SK-N-MC (cell line): ENCODE results near the gene PSMC4.

Experiments used
- DNase-seq: peaks from one replicate; pipeline ENCODE4 v3.0.0-alpha.2; 2011; ENCODE audit warnings: low read depth, low spot score
- H3K27ac ChIP-seq: fragments of 200-600 bp; sonication (generic); 2 replicates; pipeline ENCODE4 v1.5.1; 2016; ENCODE audit warnings: mixed run types
- H3K36me3 ChIP-seq: fragments of 200-600 bp; sonication (generic); 2 replicates; pipeline ENCODE4 v1.6.1; 2017; ENCODE audit warnings: antibody characterized with exemption, low read length, mixed read lengths; ENCODE audit not compliant: insufficient read depth
- H3K4me3 ChIP-seq: fragments of 200-600 bp; sonication (generic); 2 replicates; pipeline ENCODE4 v1.5.1; 2016
- H3K9ac ChIP-seq: fragments of 200-600 bp; sonication (generic); 2 replicates; pipeline ENCODE4 v1.8.0; 2017; ENCODE audit warnings: mixed run types, mixed read lengths; ENCODE audit not compliant: insufficient read length
- H3K9me3 ChIP-seq: fragments of 200-600 bp; sonication (generic); 2 replicates; pipeline ENCODE4 v1.6.1; 2017; ENCODE audit warnings: low read depth, mild to moderate bottlenecking, antibody characterized with exemption, low read length, moderate library complexity, mixed read lengths
- EZH2 ChIP-seq: fragments of 200-600 bp; sonication (generic); IDR thresholded peaks from one replicate; pipeline ENCODE4 v1.6.1; 2017; ENCODE audit warnings: antibody characterized with exemption
- FOXP2 ChIP-seq: optimal IDR thresholded peaks from 2 replicates; pipeline ENCODE3; 2011; ENCODE audit warnings: mild to moderate bottlenecking, moderate library complexity; ENCODE audit not compliant: insufficient read depth; ENCODE audit errors: extremely low read length, control extremely low read depth
- POLR2AphosphoS5 ChIP-seq: IDR thresholded peaks from 2 replicates; pipeline ENCODE4 v1.6.1; 2012; ENCODE audit warnings: mild to moderate bottlenecking, low read depth, low read length, borderline replicate concordance

PSMC4 gene

DNA sequence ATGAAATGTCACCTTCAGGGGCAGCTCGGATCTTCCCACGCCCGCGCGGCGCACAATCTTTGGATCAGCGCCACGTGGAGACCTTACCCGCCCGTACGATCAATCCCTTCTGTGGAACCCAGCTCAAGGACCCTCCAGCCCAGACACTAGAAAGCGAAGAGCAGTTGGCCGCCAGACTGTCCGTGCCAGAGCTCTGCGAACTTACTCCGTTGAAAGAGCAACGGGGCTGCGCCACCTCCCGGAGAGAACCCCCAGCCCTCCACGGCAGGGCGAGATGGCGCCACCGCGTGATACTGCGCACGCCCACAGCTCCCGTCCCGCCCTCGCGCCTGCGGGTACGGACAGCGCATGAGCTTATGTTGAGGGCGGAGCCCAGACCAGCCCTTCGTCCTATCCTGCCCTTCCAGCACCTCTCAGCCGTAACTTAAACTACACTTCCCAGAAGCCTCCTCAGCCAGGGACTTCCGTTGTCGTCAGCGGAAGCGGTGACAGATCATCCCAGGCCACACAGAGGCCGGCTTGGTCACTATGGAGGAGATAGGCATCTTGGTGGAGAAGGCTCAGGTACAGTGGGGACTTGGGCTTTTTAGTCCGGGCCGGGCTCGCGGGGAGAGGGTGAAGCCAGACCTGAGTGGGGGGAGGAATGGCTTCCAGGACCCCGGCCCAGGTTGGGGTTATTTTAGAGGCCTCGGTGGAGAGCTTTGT, at the start of gene PSMC4:
PSMC4 (plus strand) TSS at position 491 of the 705 bp plus-strand sequence; CDS start at position 529, 38 bp downstream.
- Histone ChIP-seq H3K9ac (peak within 1 kb of the TSS; percentile 98), H3K27ac (peak within 1 kb of the TSS; percentile 79), H3K36me3 (peaks cover 37% of the 10 kb centered on the region), H3K9me3 (no peaks in the 10 kb centered on the region), H3K4me3 (peak within 1 kb of the TSS; percentile 97)
- peak; percentile 95 for DNase-seq
- TF ChIP-seq POLR2AphosphoS5 (peak; percentile 87), FOXP2 (peak; percentile 89), EZH2 (no peak)

DNA sequence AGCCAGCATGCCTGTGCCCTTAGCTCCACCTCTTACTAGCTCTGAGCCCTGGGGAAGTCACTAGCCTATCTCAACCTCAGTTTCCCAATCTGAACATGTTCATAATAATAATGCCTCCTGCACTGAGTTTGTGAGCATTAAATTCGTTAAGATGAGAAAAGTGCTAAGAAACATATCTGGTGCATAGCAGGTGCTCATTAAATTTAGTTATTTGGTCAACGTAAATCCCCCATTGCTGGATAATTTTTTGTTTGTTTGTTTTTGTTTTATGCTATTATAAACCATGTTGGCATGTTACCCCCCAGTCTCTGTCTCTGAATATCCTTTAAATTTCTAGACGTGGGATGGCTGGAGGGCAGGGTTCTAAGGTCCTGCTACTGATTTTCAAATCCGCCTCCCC, 47.1 kb upstream of the PSMC4 start:
- no peak for DNase-seq
- Histone ChIP-seq H3K4me3 (no peak overlapping the region), H3K9me3 (no peaks in the 10 kb centered on the region), H3K36me3 (no peaks in the 10 kb centered on the region), H3K9ac (no peak overlapping the region), H3K27ac (no peak overlapping the region)
- TF ChIP-seq EZH2, result no peak
- TF ChIP-seq FOXP2, result no peak
- no peak for TF ChIP-seq POLR2AphosphoS5

DNA sequence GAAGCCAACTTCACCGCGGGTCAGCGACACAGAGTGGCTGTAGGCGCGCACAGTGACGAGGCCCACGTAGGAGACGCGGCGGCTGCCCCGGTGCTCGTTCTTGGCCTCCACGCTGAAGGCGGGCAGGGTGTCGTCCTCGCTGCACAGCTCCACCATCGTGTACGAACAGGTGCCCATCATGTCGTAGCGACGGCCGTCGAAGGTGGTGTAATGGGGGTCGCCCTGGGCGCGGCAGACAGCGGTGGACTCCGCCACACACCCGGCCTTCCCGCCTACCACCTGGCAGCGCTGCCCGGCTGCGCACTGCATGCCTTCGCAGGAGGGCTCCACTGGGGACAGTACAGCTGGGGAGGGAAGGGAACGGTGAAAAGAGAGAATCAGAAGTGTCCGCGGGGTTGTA, 46.6 kb upstream of the PSMC4 start:
- Histone ChIP-seq H3K9me3 (no peaks in the 10 kb centered on the region), H3K4me3 (no peak overlapping the region), H3K36me3 (no peaks in the 10 kb centered on the region), H3K27ac (no peak overlapping the region), H3K9ac (no peak overlapping the region)
- DNase-seq, result no peak
- TF ChIP-seq POLR2AphosphoS5, result no peak
- no peak for TF ChIP-seq EZH2
- no peak for TF ChIP-seq FOXP2

DNA sequence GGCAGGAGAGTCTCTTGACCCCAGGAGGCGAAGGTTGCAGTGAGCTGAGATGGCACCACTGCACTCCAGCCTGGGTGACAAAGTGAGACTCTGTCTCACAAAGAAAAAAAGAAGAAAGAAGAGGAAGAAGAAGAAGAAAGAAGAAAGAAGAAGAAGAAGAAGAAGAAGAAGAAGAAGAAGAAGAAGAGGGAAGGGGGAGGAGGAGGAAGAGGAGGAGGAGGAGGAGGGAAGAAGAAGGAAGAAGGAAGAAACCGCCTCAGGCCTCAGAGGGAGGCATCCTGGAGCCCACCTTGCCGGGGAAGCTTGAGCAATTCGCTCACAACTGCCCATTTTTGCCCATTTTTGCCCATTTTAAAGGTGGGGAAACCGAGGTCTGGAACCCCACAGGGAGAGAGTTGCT, 46.0 kb upstream of the PSMC4 start:
- no peak for DNase-seq
- TF ChIP-seq FOXP2 (no peak), POLR2AphosphoS5 (no peak), EZH2 (no peak)
- no peak overlapping the region for H3K27ac ChIP-seq
- H3K9ac ChIP-seq, result no peak overlapping the region
- no peaks in the 10 kb centered on the region for H3K9me3 ChIP-seq
- H3K4me3 ChIP-seq, result no peak overlapping the region
- H3K36me3 ChIP-seq, result no peaks in the 10 kb centered on the region

DNA sequence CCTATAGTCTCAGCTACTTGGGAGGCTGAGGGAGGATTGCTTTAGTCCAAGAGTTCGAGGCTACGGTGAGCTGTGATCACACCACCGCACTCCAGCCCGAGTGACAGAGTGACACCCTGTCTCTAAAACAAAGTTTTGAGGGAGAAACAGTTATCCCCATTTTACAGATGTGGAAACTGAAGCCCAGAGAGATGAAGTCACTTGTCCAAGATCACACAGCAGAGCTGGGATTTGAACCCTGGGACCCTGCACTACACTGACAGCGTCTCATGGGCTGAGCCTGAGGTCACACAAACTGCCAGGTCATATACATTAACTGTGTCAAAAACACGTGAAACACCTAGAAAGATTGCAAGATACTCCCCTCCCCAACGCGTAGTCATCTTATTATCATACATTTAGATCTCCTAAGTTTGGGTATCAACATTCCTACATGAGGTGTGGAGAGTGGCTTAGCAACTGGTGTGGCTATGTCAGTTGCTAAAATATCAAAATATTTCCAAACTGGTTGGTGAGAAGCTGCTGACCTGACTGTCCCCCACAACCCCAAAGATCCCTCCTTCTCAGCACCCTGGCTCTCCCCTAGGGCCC, 44.7 kb upstream of the PSMC4 start:
- H3K9ac ChIP-seq, result no peak overlapping the region
- H3K27ac ChIP-seq, result no peak overlapping the region
- no peak for DNase-seq
- H3K36me3 ChIP-seq, result no peaks in the 10 kb centered on the region
- TF ChIP-seq FOXP2 (no peak), POLR2AphosphoS5 (no peak), EZH2 (no peak)
- no peak overlapping the region for H3K4me3 ChIP-seq
- H3K9me3 ChIP-seq, result no peaks in the 10 kb centered on the region

DNA sequence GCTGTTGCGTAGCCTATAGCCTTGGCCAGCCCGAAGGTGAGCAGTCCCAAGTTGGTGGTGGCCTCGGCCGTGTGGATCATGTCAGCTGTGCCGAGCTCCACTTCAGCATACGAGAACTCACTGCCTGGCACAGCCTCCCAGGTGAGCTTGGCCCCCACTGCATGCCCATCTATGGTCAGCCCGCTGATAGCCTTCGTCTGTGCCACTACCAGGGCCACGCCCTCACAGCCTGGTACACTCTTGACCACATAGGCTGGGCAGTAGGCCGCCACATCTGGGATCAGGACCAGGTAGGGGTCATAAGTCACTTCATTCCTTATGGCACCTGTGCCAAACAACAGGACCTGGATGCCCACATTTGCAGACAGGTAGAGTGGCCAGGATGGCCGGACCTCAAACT, 43.9 kb upstream of the PSMC4 start:
- Histone ChIP-seq H3K9me3 (no peaks in the 10 kb centered on the region), H3K27ac (no peak overlapping the region), H3K36me3 (no peaks in the 10 kb centered on the region), H3K4me3 (no peak overlapping the region), H3K9ac (no peak overlapping the region)
- TF ChIP-seq FOXP2, result no peak
- TF ChIP-seq EZH2, result no peak
- TF ChIP-seq POLR2AphosphoS5, result no peak
- DNase-seq, result no peak

DNA sequence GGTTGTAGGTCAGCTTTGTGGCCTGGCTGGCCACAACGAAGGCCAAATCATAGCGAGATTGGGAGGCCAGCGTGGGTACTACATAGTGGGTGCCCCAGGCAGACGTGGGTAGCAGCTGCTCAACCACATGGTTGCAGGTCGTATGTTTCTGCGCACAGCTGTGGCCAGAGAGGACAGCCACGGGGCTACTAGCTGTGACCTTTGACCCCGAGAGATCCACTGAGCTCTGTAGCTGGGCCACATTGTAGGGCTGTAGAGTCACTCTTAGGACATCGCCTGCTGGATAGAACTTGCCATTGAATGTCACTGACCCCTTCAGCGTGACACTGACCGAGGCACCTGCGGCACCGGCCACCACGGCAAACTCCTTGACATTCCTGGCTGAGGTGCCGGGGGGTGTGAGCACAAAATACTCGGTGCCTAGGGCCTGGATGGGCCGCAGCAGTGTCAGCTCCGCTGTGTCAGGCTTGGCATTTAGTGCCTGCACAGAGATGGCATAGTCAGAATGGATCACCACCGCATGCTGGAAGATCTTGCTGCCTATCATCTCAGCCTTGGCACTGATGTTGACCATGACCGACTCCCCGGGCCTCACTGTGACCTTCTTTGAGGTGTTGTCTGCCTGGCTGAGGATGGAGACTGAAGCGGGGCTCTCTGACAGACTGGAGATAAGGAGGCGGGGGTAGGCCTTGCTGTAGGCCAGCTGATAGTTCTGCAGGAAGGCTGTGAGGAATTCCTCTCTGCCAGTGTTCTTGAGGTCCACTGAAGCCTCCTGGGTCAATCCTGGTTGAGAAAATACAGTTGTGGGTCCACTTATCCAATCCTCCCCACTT, 43.2 kb upstream of the PSMC4 start:
- no peak overlapping the region for H3K9ac ChIP-seq
- TF ChIP-seq FOXP2 (no peak), EZH2 (no peak), POLR2AphosphoS5 (no peak)

DNA sequence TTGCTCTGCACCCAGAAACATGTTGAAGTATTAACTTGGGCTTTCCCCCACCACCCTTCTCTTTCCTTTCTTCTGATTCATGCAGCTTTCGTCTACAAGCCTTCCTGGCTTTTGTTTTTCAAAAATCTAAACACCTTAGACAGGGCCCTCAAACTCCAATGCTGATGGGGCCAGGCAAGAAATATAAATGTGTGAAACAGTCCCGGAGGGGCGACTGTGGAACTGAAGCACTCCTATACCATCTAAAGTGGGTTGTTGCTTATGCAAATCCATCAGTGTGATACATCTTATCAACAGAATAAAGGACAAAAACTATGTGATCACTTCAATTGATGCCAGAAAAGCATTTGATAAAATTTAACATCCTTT, 42.6 kb upstream of the PSMC4 start:
- H3K9me3 ChIP-seq, result no peaks in the 10 kb centered on the region
- no peak overlapping the region for H3K27ac ChIP-seq
- TF ChIP-seq POLR2AphosphoS5, result no peak
- no peak for TF ChIP-seq FOXP2
- TF ChIP-seq EZH2, result no peak
- no peaks in the 10 kb centered on the region for H3K36me3 ChIP-seq
- no peak overlapping the region for H3K9ac ChIP-seq
- DNase-seq, result no peak
- no peak overlapping the region for H3K4me3 ChIP-seq

More for the DNA sequence above, 43.2 kb upstream of the PSMC4 start:
- H3K36me3 ChIP-seq, result no peaks in the 10 kb centered on the region
- no peak overlapping the region for H3K27ac ChIP-seq
- no peak for DNase-seq
- H3K4me3 ChIP-seq, result no peak overlapping the region
- H3K9me3 ChIP-seq, result no peaks in the 10 kb centered on the region
